ENCODE measurements around the gene DHX34.

- TF ChIP-seq REST (IDR thresholded peaks at IDR 0.05; ENCODE audit: low read depth) (no peak), CEBPB (IDR thresholded peaks at IDR 0.05) (no peak), YY1 (IDR thresholded peaks at IDR 0.05; ENCODE audit: low read depth) (no peak), RAD21 (IDR thresholded peaks at IDR 0.05; ENCODE audit: low read depth) (no peak), EP300 (IDR thresholded peaks at IDR 0.05; ENCODE audit: borderline replicate concordance) (no peak), FOXM1 (IDR thresholded peaks at IDR 0.05; ENCODE audit: borderline replicate concordance, low read depth) (no peak)
- TF ChIP-seq, protein P1, sequence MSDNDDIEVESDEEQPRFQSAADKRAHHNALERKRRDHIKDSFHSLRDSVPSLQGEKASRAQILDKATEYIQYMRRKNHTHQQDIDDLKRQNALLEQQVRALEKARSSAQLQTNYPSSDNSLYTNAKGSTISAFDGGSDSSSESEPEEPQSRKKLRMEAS (IDR thresholded peaks at IDR 0.05) = no peak
Observed at GRCh38 chr19:47343194-47343802, 5.8 kb upstream of the DHX34 start.
